ENCODE measurements around the gene NAB2. TPM values are rescaled to one million over a fixed set of nuclear protein-coding genes. Genes with fewer than 3 reads are reported as not detected.

Gene NAB2
- polyA plus RNA-seq, 1 donor (not counting 4 experiments of a cell fraction or from before 2014, with no cell fraction given) = 22.0 TPM

- Histone ChIP-seq H3K4me3 (ENCODE audit: control insufficient read depth in 2 of 3, extremely low read depth in 1 of 3, insufficient read depth in 2 of 3, low read depth in 1 of 3, low read length in 3 of 3) (no peak overlapping the region), H3K27me3 (ENCODE audit: control insufficient read depth, extremely low read depth, insufficient read depth, low read length) (no peaks in the 10 kb centered on the region), H3K9ac (ENCODE audit: control insufficient read depth, extremely low read depth, insufficient read depth, low read length) (no peak overlapping the region), H3K4me1 (ENCODE audit: control insufficient read depth, extremely low read depth, insufficient read depth, low read length) (peaks cover 27% of the 10 kb centered on the region), H4K20me1 (ENCODE audit: control insufficient read depth, extremely low read depth, insufficient read depth, low read length) (no peaks in the 10 kb centered on the region), H3K36me3 (ENCODE audit: control insufficient read depth in 2 of 2, extremely low read depth in 1 of 2, insufficient read depth in 2 of 2, low read length in 2 of 2) (peaks cover 25 to 41% of the 10 kb centered on the region in 2 experiments), H3K9me1 (ENCODE audit: control insufficient read depth, extremely low read depth, insufficient read depth, low read length) (peaks cover 4% of the 10 kb centered on the region), H2AFZ (ENCODE audit: control insufficient read depth, low read length) (no peak overlapping the region), H3K4me2 (ENCODE audit: control insufficient read depth, extremely low read depth, insufficient read depth, low read depth, low read length) (no peak overlapping the region), H3K79me2 (ENCODE audit: control insufficient read depth, insufficient read depth, low read length) (no peaks in the 10 kb centered on the region), H3K27ac (ENCODE audit: control insufficient read depth, insufficient read depth, low read length) (no peak overlapping the region), H3K9me3 (ENCODE audit: control insufficient read depth, low read depth, low read length) (no peaks in the 10 kb centered on the region)
- dilution Hi-C loops (cut with MboI; ENCODE audit: extremely low pct_ligation_motif_present, low sequenced_read_pairs) = no loop called here
- DNase-seq (ENCODE audit: low read depth, low spot score) (no peak), FAIRE-seq (no peak)
- no peak for TF ChIP-seq EZH2 (IDR thresholded peaks at IDR 0.05; ENCODE audit: low read length)
- no peak for TF ChIP-seq CTCF (optimal IDR thresholded peaks at IDR 0.05 in 1 of 3, IDR thresholded peaks at IDR 0.05 in 1 of 3, conservative IDR thresholded peaks at IDR 0.05 in 1 of 3; ENCODE audit: extremely low read depth in 1 of 3, insufficient read depth in 2 of 3, low read length in 3 of 3)
Measured at GRCh38 chr12:57099047-57099714, 10.3 kb downstream of the NAB2 start.

DNA sequence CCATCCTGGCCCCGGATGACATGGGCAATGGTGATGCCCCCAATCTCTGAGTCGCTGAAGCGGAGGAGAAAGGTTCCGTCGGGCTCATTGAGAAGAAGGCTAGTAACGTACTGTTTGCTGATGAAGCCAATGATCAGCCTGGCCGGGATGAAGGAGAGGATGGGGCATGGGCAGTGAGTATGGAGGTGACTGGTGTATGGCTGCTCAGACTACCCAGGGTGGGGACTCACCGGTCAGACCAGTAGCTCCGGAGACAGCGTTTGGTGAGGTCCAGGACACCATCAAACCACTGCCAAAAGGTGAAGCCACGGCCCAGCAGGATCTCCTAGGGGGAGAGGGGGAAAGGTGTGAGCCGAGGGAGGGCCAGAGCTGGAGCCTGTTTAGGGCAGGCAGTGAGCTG lies 10.9 kb downstream of the NAB2 start:
- Histone ChIP-seq H3K9me1 (ENCODE audit: control insufficient read depth, extremely low read depth, insufficient read depth, low read length) (peaks cover 4% of the 10 kb centered on the region), H3K79me2 (ENCODE audit: control insufficient read depth, insufficient read depth, low read length) (no peaks in the 10 kb centered on the region), H3K9me3 (ENCODE audit: control insufficient read depth, low read depth, low read length) (no peaks in the 10 kb centered on the region), H3K27ac (ENCODE audit: control insufficient read depth, insufficient read depth, low read length) (no peak overlapping the region), H4K20me1 (ENCODE audit: control insufficient read depth, extremely low read depth, insufficient read depth, low read length) (no peaks in the 10 kb centered on the region), H3K9ac (ENCODE audit: control insufficient read depth, extremely low read depth, insufficient read depth, low read length) (no peak overlapping the region), H3K4me2 (ENCODE audit: control insufficient read depth, extremely low read depth, insufficient read depth, low read depth, low read length) (no peak overlapping the region), H3K4me3 (ENCODE audit: control insufficient read depth in 2 of 3, extremely low read depth in 1 of 3, insufficient read depth in 2 of 3, low read depth in 1 of 3, low read length in 3 of 3) (no peak overlapping the region), H3K36me3 (ENCODE audit: control insufficient read depth in 2 of 2, extremely low read depth in 1 of 2, insufficient read depth in 2 of 2, low read length in 2 of 2) (peaks cover 29 to 46% of the 10 kb centered on the region in 2 experiments), H3K27me3 (ENCODE audit: control insufficient read depth, extremely low read depth, insufficient read depth, low read length) (no peaks in the 10 kb centered on the region), H3K4me1 (ENCODE audit: control insufficient read depth, extremely low read depth, insufficient read depth, low read length) (peaks cover 22% of the 10 kb centered on the region), H2AFZ (ENCODE audit: control insufficient read depth, low read length) (no peak overlapping the region)
- no peak for TF ChIP-seq EZH2 (IDR thresholded peaks at IDR 0.05; ENCODE audit: low read length)
- no peak for TF ChIP-seq CTCF (optimal IDR thresholded peaks at IDR 0.05 in 1 of 3, IDR thresholded peaks at IDR 0.05 in 1 of 3, conservative IDR thresholded peaks at IDR 0.05 in 1 of 3; ENCODE audit: extremely low read depth in 1 of 3, insufficient read depth in 2 of 3, low read length in 3 of 3)
- DNase-seq (ENCODE audit: low read depth, low spot score) (no peak), FAIRE-seq (no peak)
- dilution Hi-C loops (cut with MboI; ENCODE audit: extremely low pct_ligation_motif_present, low sequenced_read_pairs) = no loop called here

All from keratinocyte (primary cell).